Stimulated activated CD8-positive, alpha-beta memory T cell treated with anti-CD3 and anti-CD28 coated beads, Interleukin-2, amount 100 ng/mL, for 1 hour (primary cell): Measurements from ENCODE around the gene PCOLCE2.

Experiments
- DNase-seq, 2 donors: peaks; one replicate each; pipeline ENCODE4 v3.0.0-alpha.2; 2020; ENCODE audit warnings: low read depth in 2 of 2

The PCOLCE2 gene

GRCh38 chr3:142863930-142864920 is 24.7 kb downstream of the PCOLCE2 start:
- no peak for DNase-seq

- no peak for DNase-seq
Measured at GRCh38 chr3:142863010-142863817, 25.7 kb downstream of the PCOLCE2 start.

GRCh38 chr3:142861926-142862325 is 27.0 kb downstream of the PCOLCE2 start:
- no peak for DNase-seq

GRCh38 chr3:142858043-142858442 is 30.8 kb downstream of the PCOLCE2 start:
- no peak for DNase-seq

- DNase-seq, result no peak
Measured at GRCh38 chr3:142857056-142857455, 31.8 kb downstream of the PCOLCE2 start.

- no peak for DNase-seq
Measured at GRCh38 chr3:142853270-142854168, 35.4 kb downstream of the PCOLCE2 start.

- DNase-seq, result no peak
Measured at GRCh38 chr3:142852009-142852408, 36.9 kb downstream of the PCOLCE2 start.

GRCh38 chr3:142850395-142851023 is 38.4 kb downstream of the PCOLCE2 start:
- no peak for DNase-seq

GRCh38 chr3:142849148-142849547 is 39.7 kb downstream of the PCOLCE2 start:
- DNase-seq, result no peak

GRCh38 chr3:142846779-142847577 is 41.9 kb downstream of the PCOLCE2 start:
- no peak for DNase-seq

- no peak for DNase-seq
Measured at GRCh38 chr3:142844339-142844977, 44.4 kb downstream of the PCOLCE2 start.

- no peak for DNase-seq
Measured at GRCh38 chr3:142839831-142840230, 49.1 kb downstream of the PCOLCE2 start.

- DNase-seq, result no peak
Measured at GRCh38 chr3:142837526-142837925, 51.4 kb downstream of the PCOLCE2 start.

GRCh38 chr3:142828703-142829305 is 60.1 kb downstream of the PCOLCE2 start:
- peak in 1 of 2 donors; percentile 24 for DNase-seq

- DNase-seq, result no peak
Measured at GRCh38 chr3:142819179-142819578, 69.7 kb downstream of the PCOLCE2 start.

GRCh38 chr3:142818651-142819050 is 70.2 kb downstream of the PCOLCE2 start:
- DNase-seq, result no peak

GRCh38 chr3:142817897-142818296 is 71.0 kb downstream of the PCOLCE2 start:
- no peak for DNase-seq

- DNase-seq, result no peak
Measured at GRCh38 chr3:142817356-142817755, 71.5 kb downstream of the PCOLCE2 start.

- no peak for DNase-seq
Measured at GRCh38 chr3:142815803-142816202, 73.1 kb downstream of the PCOLCE2 start.
